HepG2 (cell line): ENCODE results near the gene BRSK2. TPM values are rescaled to one million over a fixed set of nuclear protein-coding genes. Genes with fewer than 3 reads are reported as not detected.

Experiments used
- ATAC-seq: fragments of 200-7000 bp; cut with Tn5 transposase; 3 replicates; pipeline ENCODE4 v1.9.1; 2020; ENCODE audit warnings: mild to moderate bottlenecking, moderate library complexity
- BruUV-seq: library from RNA; stranded (reverse); fragments of 400-500 nt; replicated peaks from 2 replicates; lab custom pipeline; 2021; lab: Mats Ljungman, UMichigan
- CTCF ChIA-PET: fragments of 300-600 bp; formaldehyde crosslinking; extraction: SDS; loops from one replicate; lab custom pipeline; 2021; ENCODE audit warnings: low total read pairs, inconsistent platforms, low intra/inter-chr PET ratio; lab: Yijun Ruan, JAX
- POLR2A ChIA-PET: fragments of 350-600 bp; sonication (Branson Sonifier 250); formaldehyde crosslinking; loops from one replicate; lab custom pipeline; 2020; ENCODE audit warnings: antibody characterized with exemption, inconsistent platforms; lab: Yijun Ruan, JAX
- DNase-seq: peaks from one replicate; pipeline ENCODE4 v3.0.0-alpha.2; 2015; ENCODE audit warnings: low spot score
- FAIRE-seq: peaks from 3 replicates; lab custom pipeline; 2011; peaks lifted over from hg19 to GRCh38; lab: Jason Lieb, UNC
- H2AFZ ChIP-seq: one replicate; pipeline ENCODE4 v1.6.1; 2011; ENCODE audit warnings: low read length, inconsistent platforms
- H3K27ac ChIP-seq: fragments of 300-600 bp; 3 replicates; pipeline ENCODE4 v1.8.0; 2011; ENCODE audit warnings: mixed run types, mild to moderate bottlenecking, mixed read lengths, low read length, inconsistent platforms; ENCODE audit not compliant: insufficient read depth; ENCODE audit errors: extremely low read length
- H3K27me3 ChIP-seq, 2 experiments: fragments of 200-600 bp in 1 of 2; 2 replicates in 1 of 2; 3 replicates in 1 of 2; pipeline versions ENCODE4 v1.6.0 to v1.8.0; 2011; ENCODE audit warnings: low read length in 2 of 2, mild to moderate bottlenecking in 2 of 2, moderate library complexity in 2 of 2, inconsistent platforms in 1 of 2; ENCODE audit not compliant: insufficient read depth in 2 of 2, control insufficient read depth in 1 of 2
- H3K36me3 ChIP-seq, 2 experiments: fragments of 200-600 bp in 1 of 2; replicated peaks in 1 of 2; 2 replicates in 1 of 2; 3 replicates in 1 of 2; pipeline versions ENCODE4 v1.5.1 to v1.8.0; 2011; ENCODE audit warnings: low read length in 2 of 2, inconsistent platforms in 1 of 2; ENCODE audit not compliant: insufficient read depth in 2 of 2, control insufficient read depth in 1 of 2
- H3K4me1 ChIP-seq: 2 replicates; pipeline ENCODE4 v1.5.1; 2012; ENCODE audit warnings: low read length, inconsistent platforms; ENCODE audit not compliant: insufficient read depth
- H3K4me2 ChIP-seq: 2 replicates; pipeline ENCODE4 v1.6.0; 2011; ENCODE audit warnings: low read depth, low read length, inconsistent platforms
- H3K4me3 ChIP-seq, 3 experiments: fragments of 200-600 bp in 1 of 3; sonication (generic), shearing (Covaris generic) in 1 of 3; replicated peaks in 1 of 3; 2 replicates each; pipeline ENCODE4 v1.5.1; 2011 to 2016; ENCODE audit warnings: low read length in 3 of 3, inconsistent platforms in 2 of 3, low read depth in 2 of 3, mild to moderate bottlenecking in 2 of 3, control low read depth in 1 of 3, mixed read lengths in 1 of 3; ENCODE audit not compliant: insufficient read depth in 1 of 3
- H3K79me2 ChIP-seq: one replicate; pipeline ENCODE4 v1.6.1; 2011; ENCODE audit warnings: low read length, inconsistent platforms; ENCODE audit not compliant: insufficient read depth
- H3K9ac ChIP-seq: 2 replicates; pipeline ENCODE4 v1.6.0; 2011; ENCODE audit warnings: mild to moderate bottlenecking, low read depth, low read length, inconsistent platforms; ENCODE audit not compliant: insufficient read depth
- H3K9me3 ChIP-seq: 2 replicates; pipeline ENCODE4 v1.5.1; 2012; ENCODE audit warnings: mild to moderate bottlenecking, low read length
- H4K20me1 ChIP-seq: 2 replicates; pipeline ENCODE4 v1.6.0; 2011; ENCODE audit warnings: inconsistent platforms, mild to moderate bottlenecking, low read length, moderate library complexity; ENCODE audit not compliant: insufficient read depth
- CEBPB ChIP-seq: IDR thresholded peaks from 2 replicates; pipeline ENCODE4 v1.6.1; 2011; ENCODE audit warnings: low read depth, low read length, improper control_type of control experiment, borderline replicate concordance
- KAT2B ChIP-seq: fragments of 150-350 bp; IDR thresholded peaks from 2 replicates; pipeline ENCODE4 v1.6.1; 2014; ENCODE audit warnings: low read depth, low read length, borderline replicate concordance
- PBX3 ChIP-seq: sonication (generic); formaldehyde crosslinking; IDR thresholded peaks from 2 replicates; pipeline ENCODE4 v1.8.1; 2023; ENCODE audit warnings: missing genetic modification reagents, inconsistent platforms, borderline replicate concordance
- ZNF256 ChIP-seq: sonication (generic); formaldehyde crosslinking; conservative IDR thresholded peaks from 2 replicates; pipeline ENCODE4 v1.4.0; 2020; ENCODE audit warnings: missing genetic modification reagents
- ZNF484 ChIP-seq: sonication (generic); formaldehyde crosslinking; IDR thresholded peaks from 2 replicates; pipeline ENCODE4 v1.5.1; 2020; ENCODE audit warnings: mild to moderate bottlenecking, low read depth, missing genetic modification reagents, borderline replicate concordance
- WGBS: methylation state at CpG from one replicate; pipeline ENCODE4 v1.1.6; 2017; ENCODE audit warnings: low lambda C conversion rate; 5-methylcytosine and 5-hydroxymethylcytosine counted together
- in situ Hi-C: cut with HindIII; loops from 2 replicates; pipeline ENCODE4 v1.10.0; 2017; ENCODE audit warnings: low pct_unique_long_range_greater_than_20kb; ENCODE audit not compliant: extremely low pct_ligation_motif_present
- intact Hi-C: fragments of 100-400 bp; cut with micrococcal nuclease; formaldehyde crosslinking; loops from one replicate; pipeline ENCODE4 v1.10.0; 2022; ENCODE audit not compliant: unreplicated experiment
- polyA plus RNA-seq, 8 experiments: library from polyadenylated mRNA; depleted of rRNA in 3 of 8; stranded (reverse) in 7 of 8; unstranded in 1 of 8; fragments of >200 nt; fragmentation: Illumina TruSeq in 4 of 8; extraction: Trizol in 4 of 8; gene quantifications; 2 replicates each; pipeline versions ENCODE4 v1.2.1 to v1.2.3, GENCODE V29; 2011 to 2016; ENCODE audit warnings: low read depth in 4 of 8, missing spikeins in 1 of 8, mixed read lengths in 1 of 8; ENCODE audit not compliant: insufficient read depth in 1 of 8
- total RNA-seq, 5 experiments: library from RNA; depleted of rRNA; stranded (reverse); fragments of >200 nt; fragmentation: Illumina TruSeq; extraction: Trizol; gene quantifications; 2 replicates each; pipeline ENCODE4 v1.2.3, GENCODE V29; 2016; ENCODE audit warnings: low read depth in 1 of 5

BRSK2 gene
- total and polyA plus RNA-seq, 2 of the 13 experiments (the other 11 are each of a cell fraction or from before 2014, with no cell fraction given): 0.74 to 1.1 TPM

- TF ChIP-seq CEBPB: no peak
These were observed at the start of gene BRSK2 (continued) for GRCh38 chr11:1389932-1390568.

GRCh38 chr11:1340111-1340510 lies 49.6 kb upstream of the BRSK2 start:
- WGBS: no CpG with 5 or more reads among the region's 12 CpGs
- Histone ChIP-seq H3K36me3 (no peaks in the 10 kb centered on the region), H3K27me3 (peaks cover 5 to 18% of the 10 kb centered on the region in 2 experiments), H3K27ac (no peak overlapping the region), H3K9ac (no peak overlapping the region), H3K9me3 (no peaks in the 10 kb centered on the region), H3K79me2 (no peaks in the 10 kb centered on the region), H3K4me3 (no peak overlapping the region), H3K4me1 (peaks cover 10% of the 10 kb centered on the region), H3K4me2 (no peak overlapping the region), H2AFZ (no peak overlapping the region), H4K20me1 (no peaks in the 10 kb centered on the region)
- in situ Hi-C loops (no loop called here), intact Hi-C loops (no loop called here)
- no peak for FAIRE-seq
- no TSS peak for BruUV-seq
- no peak for ATAC-seq
- DNase-seq: no peak
- ChIA-PET POLR2A (no interaction called here), CTCF (no interaction called here)
- TF ChIP-seq PBX3 (CRISPR knock-in tag): no peak
- no peak for TF ChIP-seq KAT2B
- TF ChIP-seq ZNF484 (CRISPR knock-in tag): no peak
- no peak for TF ChIP-seq ZNF256 (CRISPR knock-in tag)
